Keratinocyte (primary cell): ENCODE measurements around the gene SEC22A. TPM values are rescaled to one million over a fixed set of nuclear protein-coding genes. Genes with fewer than 3 reads are reported as not detected.

Experiments used
- DNase-seq: peaks from one replicate; pipeline ENCODE4 v3.0.0-alpha.2; 2011; ENCODE audit warnings: low read depth, missing footprints, low spot score
- FAIRE-seq: peaks from 2 replicates; lab custom pipeline; 2011; peaks lifted over from hg19 to GRCh38; lab: Jason Lieb, UNC
- H2AFZ ChIP-seq: 2 replicates; pipeline ENCODE4 v1.6.0; 2012; ENCODE audit warnings: low read length, control low read depth, inconsistent platforms; ENCODE audit not compliant: control insufficient read depth
- H3K27ac ChIP-seq: 2 replicates; pipeline ENCODE4 v1.5.1; 2011; ENCODE audit warnings: low read length; ENCODE audit not compliant: control insufficient read depth, insufficient read depth
- H3K27me3 ChIP-seq: 3 replicates; pipeline ENCODE4 v1.6.0; 2011; ENCODE audit warnings: low read length; ENCODE audit not compliant: control insufficient read depth, insufficient read depth; ENCODE audit errors: extremely low read depth
- H3K36me3 ChIP-seq, 2 experiments: 2 replicates in 1 of 2; 3 replicates in 1 of 2; pipeline ENCODE4 v1.5.1; 2011; ENCODE audit warnings: low read length in 2 of 2, mild to moderate bottlenecking in 1 of 2; ENCODE audit not compliant: control insufficient read depth in 2 of 2, insufficient read depth in 2 of 2; ENCODE audit errors: extremely low read depth in 1 of 2
- H3K4me1 ChIP-seq: 3 replicates; pipeline ENCODE4 v1.5.1; 2011; ENCODE audit warnings: low read length; ENCODE audit not compliant: control insufficient read depth, insufficient read depth; ENCODE audit errors: extremely low read depth
- H3K4me2 ChIP-seq: 3 replicates; pipeline ENCODE4 v1.6.0; 2011; ENCODE audit warnings: low read depth, low read length; ENCODE audit not compliant: control insufficient read depth, insufficient read depth; ENCODE audit errors: extremely low read depth
- H3K4me3 ChIP-seq, 3 experiments: fragments of 200-600 bp in 1 of 3; sonication (generic) in 1 of 3; 2 replicates in 2 of 3; 3 replicates in 1 of 3; pipeline ENCODE4 v1.5.1; 2011 to 2016; ENCODE audit warnings: low read length in 3 of 3, mild to moderate bottlenecking in 3 of 3, control low read depth in 2 of 3, inconsistent platforms in 1 of 3, low read depth in 1 of 3, mixed read lengths in 1 of 3, mixed run types in 1 of 3, moderate library complexity in 1 of 3; ENCODE audit not compliant: control insufficient read depth in 2 of 3, insufficient read depth in 2 of 3; ENCODE audit errors: extremely low read depth in 1 of 3
- H3K79me2 ChIP-seq: 2 replicates; pipeline ENCODE4 v1.6.0; 2012; ENCODE audit warnings: low read length; ENCODE audit not compliant: control insufficient read depth, insufficient read depth
- H3K9ac ChIP-seq: 3 replicates; pipeline ENCODE4 v1.6.0; 2011; ENCODE audit warnings: low read length; ENCODE audit not compliant: control insufficient read depth, insufficient read depth; ENCODE audit errors: extremely low read depth
- H3K9me1 ChIP-seq: 3 replicates; pipeline ENCODE4 v1.6.0; 2011; ENCODE audit warnings: low read length; ENCODE audit not compliant: control insufficient read depth, insufficient read depth; ENCODE audit errors: extremely low read depth
- H3K9me3 ChIP-seq: 2 replicates; pipeline ENCODE4 v1.5.1; 2012; ENCODE audit warnings: low read depth, low read length; ENCODE audit not compliant: control insufficient read depth
- H4K20me1 ChIP-seq: 3 replicates; pipeline ENCODE4 v1.6.0; 2011; ENCODE audit warnings: low read length; ENCODE audit not compliant: control insufficient read depth, insufficient read depth; ENCODE audit errors: extremely low read depth
- CTCF ChIP-seq, 3 experiments: IDR thresholded peaks in 1 of 3; conservative IDR thresholded peaks in 1 of 3; optimal IDR thresholded peaks in 1 of 3; 2 replicates in 2 of 3; 3 replicates in 1 of 3; pipeline versions ENCODE3 to v1.5.1; 2011; ENCODE audit warnings: low read length in 3 of 3, mild to moderate bottlenecking in 3 of 3, moderate library complexity in 2 of 3, control low read depth in 1 of 3, inconsistent platforms in 1 of 3; ENCODE audit not compliant: insufficient read depth in 2 of 3; ENCODE audit errors: extremely low read depth in 1 of 3
- EZH2 ChIP-seq: IDR thresholded peaks from one replicate; pipeline ENCODE4 v1.6.1; 2012; ENCODE audit warnings: inconsistent platforms, mild to moderate bottlenecking, low read length, moderate library complexity
- dilution Hi-C: fragments of 300-500 bp; cut with MboI; formaldehyde crosslinking; loops from one replicate; pipeline ENCODE4 v1.7.0; 2020; ENCODE audit warnings: low sequenced_read_pairs; ENCODE audit not compliant: extremely low pct_ligation_motif_present
- polyA plus RNA-seq, 5 experiments: library from polyadenylated mRNA; depleted of rRNA in 3 of 5; stranded (reverse) in 3 of 5; stranded (forward) in 1 of 5; unstranded in 1 of 5; fragments of >200 nt; gene quantifications; 1 replicate in 1 of 5; 2 replicates in 3 of 5; 3 replicates in 1 of 5; pipeline versions ENCODE4 v1.2.1 to v1.2.3, GENCODE V29; 2011 to 2012; ENCODE audit warnings: missing spikeins in 2 of 5, low read depth in 1 of 5, low replicate concordance in 1 of 5

The SEC22A gene
- polyA plus RNA-seq, 1 donor (not counting 4 experiments of a cell fraction or from before 2014, with no cell fraction given) = 32.9 TPM

- H3K27ac ChIP-seq = no peak overlapping the region
Observed at GRCh38 chr3:123262226-123262625, 60.5 kb downstream of the SEC22A start.

DNA sequence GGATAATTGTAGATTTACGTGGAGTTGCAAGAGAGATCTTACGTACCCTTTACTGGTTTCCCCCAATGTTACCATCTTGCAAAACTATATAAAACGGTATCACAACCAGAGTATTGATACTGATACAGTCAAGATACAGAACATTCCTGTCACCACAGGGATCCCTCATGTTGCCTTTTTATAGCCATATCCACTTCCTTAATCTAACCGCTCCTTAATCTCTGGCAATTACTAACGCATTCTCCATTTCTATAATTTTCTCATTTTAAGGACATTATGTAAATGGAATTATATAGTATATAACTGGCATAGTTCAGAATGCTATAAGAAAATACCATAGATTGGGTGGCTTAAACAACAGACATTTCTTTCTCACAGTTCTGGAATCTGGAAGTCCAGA, 61.1 kb downstream of the SEC22A start:
- Histone ChIP-seq H3K36me3 (no peaks in the 10 kb centered on the region), H3K27ac (no peak overlapping the region), H3K9ac (no peak overlapping the region), H3K79me2 (no peaks in the 10 kb centered on the region), H2AFZ (no peak overlapping the region), H3K27me3 (no peaks in the 10 kb centered on the region), H3K4me1 (peaks cover 2% of the 10 kb centered on the region), H3K4me2 (no peak overlapping the region), H3K9me3 (no peaks in the 10 kb centered on the region), H3K4me3 (no peak overlapping the region), H4K20me1 (no peaks in the 10 kb centered on the region), H3K9me1 (no peaks in the 10 kb centered on the region)
- DNase-seq = no peak
- FAIRE-seq = no peak
- dilution Hi-C loops = no loop called here
- no peak for TF ChIP-seq CTCF (optimal IDR thresholded peaks at IDR 0.05 in 1 of 3, IDR thresholded peaks at IDR 0.05 in 1 of 3, conservative IDR thresholded peaks at IDR 0.05 in 1 of 3; ENCODE audit: extremely low read depth in 1 of 3, insufficient read depth in 2 of 3, low read length in 3 of 3)
- no peak for TF ChIP-seq EZH2

More at GRCh38 chr3:123262226-123262625, 60.5 kb downstream of the SEC22A start:
- Histone ChIP-seq H3K36me3 (no peaks in the 10 kb centered on the region), H2AFZ (no peak overlapping the region), H3K4me2 (no peak overlapping the region), H3K9ac (no peak overlapping the region), H3K79me2 (no peaks in the 10 kb centered on the region), H4K20me1 (no peaks in the 10 kb centered on the region), H3K9me3 (no peaks in the 10 kb centered on the region), H3K9me1 (no peaks in the 10 kb centered on the region), H3K4me1 (peaks cover 2% of the 10 kb centered on the region), H3K4me3 (no peak overlapping the region), H3K27me3 (no peaks in the 10 kb centered on the region)
- no peak for TF ChIP-seq EZH2
- no peak for TF ChIP-seq CTCF (optimal IDR thresholded peaks at IDR 0.05 in 1 of 3, IDR thresholded peaks at IDR 0.05 in 1 of 3, conservative IDR thresholded peaks at IDR 0.05 in 1 of 3; ENCODE audit: extremely low read depth in 1 of 3, insufficient read depth in 2 of 3, low read length in 3 of 3)
- dilution Hi-C loops = no loop called here
- no peak for DNase-seq
- FAIRE-seq = peak; percentile 26
